A549 (cell line): Measurements from ENCODE around the gene SLC17A5. TPM values are rescaled to one million over a fixed set of nuclear protein-coding genes. Genes with fewer than 3 reads are reported as not detected.

Experiments
- ATAC-seq, 2 experiments: fragments of 200-7000 bp in 1 of 2; fragments of >200 bp in 1 of 2; cut with Nextera tagmentation in 1 of 2; cut with Tn5 transposase in 1 of 2; 3 replicates each; pipeline versions ENCODE4 v1.8.0 to v1.9.1; 2018 to 2020; ENCODE audit warnings: mild to moderate bottlenecking in 1 of 2, moderate library complexity in 1 of 2
- CTCF ChIA-PET: fragments of 300-600 bp; sonication (Branson Sonifier 250); formaldehyde crosslinking; extraction: SDS; loops from one replicate; lab custom pipeline; 2021; ENCODE audit warnings: antibody characterized with exemption, inconsistent platforms; lab: Yijun Ruan, JAX
- POLR2A ChIA-PET: fragments of 350-600 bp; formaldehyde crosslinking; extraction: SDS; loops from one replicate; lab custom pipeline; 2021; ENCODE audit warnings: antibody characterized with exemption, inconsistent platforms; lab: Yijun Ruan, JAX
- DNase-seq, 2 experiments: peaks; one replicate each; pipeline versions ENCODE4 v3.0.0 to v3.0.0-alpha.2; 2011 to 2016; ENCODE audit warnings: low read depth in 1 of 2, low spot score in 1 of 2
- FAIRE-seq: peaks from 2 replicates; lab custom pipeline; 2011; peaks lifted over from hg19 to GRCh38; lab: Jason Lieb, UNC
- H3K27ac ChIP-seq, 2 experiments: fragments of >200 bp; sonication (Bioruptor Twin); formaldehyde crosslinking; 3 replicates each; pipeline ENCODE4 v1.5.1; 2016 to 2017
- H3K4me1 ChIP-seq: fragments of >200 bp; sonication (Bioruptor Twin); formaldehyde crosslinking; 3 replicates; pipeline ENCODE4 v1.6.1; 2016
- H3K4me2 ChIP-seq: fragments of >200 bp; sonication (Bioruptor Twin); formaldehyde crosslinking; 3 replicates; pipeline ENCODE4 v1.6.1; 2016
- H3K4me3 ChIP-seq: fragments of >200 bp; sonication (Bioruptor Twin); formaldehyde crosslinking; 3 replicates; pipeline ENCODE4 v1.5.1; 2016
- H3K9me3 ChIP-seq: fragments of >200 bp; sonication (Bioruptor Twin); formaldehyde crosslinking; 3 replicates; pipeline ENCODE4 v1.6.1; 2016
- CBX8 ChIP-seq: fragments of 200-600 bp; sonication (generic); IDR thresholded peaks from 2 replicates; pipeline ENCODE4 v1.6.1; 2016
- CEBPB ChIP-seq, 2 experiments: fragments of >200 bp in 1 of 2; sonication (Bioruptor Twin) in 1 of 2; formaldehyde crosslinking in 1 of 2; IDR thresholded peaks; 2 replicates each; pipeline ENCODE4 v1.6.1; 2012 to 2016
- CHD4 ChIP-seq: fragments of 200-600 bp; sonication (generic); IDR thresholded peaks from 2 replicates; pipeline ENCODE4 v1.6.1; 2016; ENCODE audit warnings: antibody characterized with exemption, mild to moderate bottlenecking, borderline replicate concordance
- EHMT2 ChIP-seq: fragments of 200-600 bp; sonication (generic); IDR thresholded peaks from 2 replicates; pipeline ENCODE4 v1.6.1; 2016; ENCODE audit warnings: antibody characterized with exemption, low read depth, mild to moderate bottlenecking, moderate library complexity
- ELK1 ChIP-seq: fragments of 150-350 bp; IDR thresholded peaks from 2 replicates; pipeline ENCODE4 v1.6.1; 2014; ENCODE audit warnings: low read depth, mild to moderate bottlenecking, low read length
- EP300 ChIP-seq, 2 experiments: fragments of >200 bp; sonication (Bioruptor Twin); formaldehyde crosslinking; IDR thresholded peaks; 2 replicates in 1 of 2; 3 replicates in 1 of 2; pipeline ENCODE4 v1.6.1; 2016 to 2017
- ESRRA ChIP-seq: fragments of 150-350 bp; IDR thresholded peaks from 2 replicates; pipeline ENCODE4 v1.6.1; 2014; ENCODE audit warnings: mild to moderate bottlenecking, low read length, borderline replicate concordance
- FOSB ChIP-seq: fragments of 250-450 bp; sonication (Bioruptor Pico); IDR thresholded peaks from 2 replicates; pipeline ENCODE4 v1.5.0; 2020; ENCODE audit warnings: mild to moderate bottlenecking, moderate library complexity
- FOXS1 ChIP-seq: fragments of 250-450 bp; sonication (Bioruptor Pico); IDR thresholded peaks from 2 replicates; pipeline ENCODE4 v1.5.0; 2020; ENCODE audit warnings: mild to moderate bottlenecking, moderate library complexity
- HDAC2 ChIP-seq: fragments of 200-600 bp; sonication (generic); IDR thresholded peaks from 2 replicates; pipeline ENCODE4 v1.6.1; 2016
- HEYL ChIP-seq: fragments of 250-450 bp; sonication (Bioruptor Pico); IDR thresholded peaks from 2 replicates; pipeline ENCODE4 v1.8.0; 2021; ENCODE audit warnings: mild to moderate bottlenecking, moderate library complexity
- HOXB13 ChIP-seq: fragments of 250-450 bp; sonication (Bioruptor Pico); IDR thresholded peaks from 2 replicates; pipeline ENCODE4 v1.5.0; 2020; ENCODE audit warnings: low read depth, mild to moderate bottlenecking, moderate library complexity
- JUN ChIP-seq, 2 experiments: fragments of >200 bp; sonication (Bioruptor Twin); formaldehyde crosslinking; IDR thresholded peaks; 2 replicates in 1 of 2; 3 replicates in 1 of 2; pipeline ENCODE4 v1.6.1; 2016 to 2017
- KDM1A ChIP-seq: fragments of 200-600 bp; sonication (generic); IDR thresholded peaks from 2 replicates; pipeline ENCODE4 v1.6.1; 2016; ENCODE audit warnings: low read depth, mild to moderate bottlenecking
- MAZ ChIP-seq: fragments of 150-350 bp; IDR thresholded peaks from 2 replicates; pipeline ENCODE4 v1.6.1; 2014; ENCODE audit warnings: antibody characterized with exemption, low read depth, low read length, borderline replicate concordance
- NFE2L2 ChIP-seq: fragments of 150-350 bp; conservative IDR thresholded peaks from 2 replicates; pipeline ENCODE4 v1.6.1; 2014; ENCODE audit warnings: low read length
- PHF8 ChIP-seq: fragments of 200-600 bp; sonication (generic); IDR thresholded peaks from 2 replicates; pipeline ENCODE4 v1.6.1; 2016; ENCODE audit warnings: low read depth, mild to moderate bottlenecking, antibody characterized with exemption, moderate library complexity, borderline replicate concordance
- POLR2A ChIP-seq: IDR thresholded peaks from 2 replicates; pipeline ENCODE4 v1.6.1; 2012; ENCODE audit warnings: mild to moderate bottlenecking, low read length
- POLR2AphosphoS2 ChIP-seq: conservative IDR thresholded peaks from 2 replicates; pipeline ENCODE4 v1.6.1; 2012; ENCODE audit warnings: low read length, improper control_type of control experiment, inconsistent platforms
- RAD21 ChIP-seq, 2 experiments: fragments of >200 bp in 1 of 2; sonication (Bioruptor Twin) in 1 of 2; formaldehyde crosslinking in 1 of 2; IDR thresholded peaks in 1 of 2; conservative IDR thresholded peaks in 1 of 2; 2 replicates in 1 of 2; 3 replicates in 1 of 2; pipeline ENCODE4 v1.6.1; 2012 to 2018; ENCODE audit warnings: inconsistent platforms in 1 of 2
- RARB ChIP-seq: fragments of 250-450 bp; sonication (Bioruptor Pico); IDR thresholded peaks from 2 replicates; pipeline ENCODE4 v1.8.0; 2021; ENCODE audit warnings: mild to moderate bottlenecking, moderate library complexity
- RFX5 ChIP-seq: fragments of 450-650 bp; IDR thresholded peaks from 2 replicates; pipeline ENCODE4 v1.7.1; 2014; ENCODE audit warnings: antibody characterized with exemption, mild to moderate bottlenecking, moderate library complexity
- RNF2 ChIP-seq: fragments of 200-600 bp; sonication (generic); IDR thresholded peaks from 2 replicates; pipeline ENCODE4 v1.6.1; 2016; ENCODE audit warnings: low read depth, mild to moderate bottlenecking, antibody characterized with exemption, moderate library complexity, borderline replicate concordance
- SMC3 ChIP-seq: fragments of >200 bp; sonication (Bioruptor Twin); formaldehyde crosslinking; IDR thresholded peaks from 3 replicates; pipeline ENCODE4 v1.6.1; 2018; ENCODE audit warnings: inconsistent platforms
- SREBF2 ChIP-seq: fragments of 450-650 bp; IDR thresholded peaks from 2 replicates; pipeline ENCODE4 v1.6.1; 2014; ENCODE audit warnings: mild to moderate bottlenecking, moderate library complexity
- ZNF302 ChIP-seq: fragments of 250-450 bp; sonication (Bioruptor Pico); IDR thresholded peaks from 2 replicates; pipeline ENCODE4 v1.9.0; 2021; ENCODE audit warnings: inconsistent platforms, mild to moderate bottlenecking, moderate library complexity
- WGBS: methylation state at CpG from one replicate; pipeline ENCODE4 v1.1.6; 2017; ENCODE audit errors: missing lambda C conversion rate; 5-methylcytosine and 5-hydroxymethylcytosine counted together
- polyA plus RNA-seq, 4 experiments: library from polyadenylated mRNA; depleted of rRNA in 3 of 4; stranded (reverse); fragments of >200 nt; fragmentation: RNase III in 1 of 4; extraction: RNeasy Plus Mini Kit Qiagen cat#74134 plus additional on column Dnase treatment in 1 of 4; gene quantifications; 2 replicates in 3 of 4; 3 replicates in 1 of 4; pipeline ENCODE4 v1.2.3, GENCODE V29; 2011 to 2017
- TF ChIP-seq, protein P1 (sequence below): IDR thresholded peaks from 2 replicates; pipeline ENCODE4 v1.6.1; 2012; ENCODE audit warnings: low read depth, borderline replicate concordance
- TF ChIP-seq, protein P2 (sequence below): fragments of >200 bp; sonication (Bioruptor Twin); formaldehyde crosslinking; IDR thresholded peaks from 3 replicates; pipeline ENCODE4 v1.5.1; 2016
- TF ChIP-seq, protein P3 (sequence below): IDR thresholded peaks from 2 replicates; pipeline ENCODE4 v1.6.1; 2012
- TF ChIP-seq, protein P4 (sequence below): fragments of 200-600 bp; sonication (generic); IDR thresholded peaks from 2 replicates; pipeline ENCODE4 v1.6.1; 2016; ENCODE audit warnings: antibody characterized with exemption, mild to moderate bottlenecking, moderate library complexity

SLC17A5 gene
- polyA plus RNA-seq, 2 of the 4 experiments (the other 2 are of a cell fraction): 10.0 to 10.6 TPM

GRCh38 chr6:73612611-73613010, 41.2 kb downstream of the SLC17A5 start:
- CTCF ChIA-PET: interaction anchor here (0.7 to 5.3 kb wide), 6 partner anchors 26 to 1598 kb away, joined by 3 to 40 read pairs (median 4); partner anchors contain the start of gene EEF1A1

DNA sequence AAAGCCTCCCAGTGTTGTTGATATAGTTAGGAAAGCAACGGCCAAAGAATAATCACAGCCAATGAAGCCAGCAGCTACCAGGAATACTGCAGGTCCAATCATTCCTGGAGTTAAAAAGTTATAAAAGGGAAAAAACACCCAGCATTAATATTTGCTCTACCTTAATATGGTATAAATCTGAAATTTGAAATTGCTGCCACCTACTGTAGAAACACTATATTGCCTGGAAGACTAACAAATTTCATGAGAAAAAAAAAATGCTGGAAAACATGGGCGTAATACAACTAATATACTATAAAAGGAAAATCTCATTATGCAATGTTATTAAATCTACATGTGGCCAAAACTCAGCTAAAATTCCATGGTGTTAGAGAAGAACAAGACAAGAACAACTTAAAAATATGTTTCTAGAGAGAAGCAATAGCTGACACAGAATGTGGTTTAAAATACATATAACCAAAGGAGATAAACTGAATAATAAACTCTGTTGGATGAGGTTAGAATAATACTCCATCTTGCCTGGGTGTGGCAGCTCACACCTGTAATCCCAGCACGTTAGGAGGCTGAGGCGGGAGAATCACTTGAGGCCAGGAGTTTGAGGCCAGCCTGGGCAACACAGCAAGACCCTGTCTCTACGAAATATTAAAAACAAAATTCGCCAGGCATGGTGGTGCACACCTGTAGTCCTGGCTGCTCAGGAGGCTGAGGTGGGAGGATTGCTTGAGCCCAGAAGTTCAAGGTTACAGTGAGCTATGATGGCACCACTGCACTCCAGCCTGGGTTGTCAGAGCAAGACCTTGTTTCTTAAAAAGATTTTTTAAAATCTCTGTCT, 43.1 kb downstream of the SLC17A5 start:
- 41% methylated on average over 6 of the region's 6 CpGs for WGBS
- no peak for FAIRE-seq
- POLR2A ChIA-PET: interaction anchor here (0.8 to 3.2 kb wide), 3 partner anchors 91 to 97 kb away, joined by 4 to 15 read pairs (median 4); no protein-coding TSS in a partner anchor

More at GRCh38 chr6:73612611-73613010, 41.2 kb downstream of the SLC17A5 start:
- H3K4me2 ChIP-seq: no peak overlapping the region
- POLR2A ChIA-PET: interaction anchor here (1.2 to 3.2 kb wide), 2 partner anchors 91 to 99 kb away, joined by 4 to 15 read pairs; partner anchors contain the start of gene EEF1A1
- TF ChIP-seq NFE2L2: no peak
- no peak for TF ChIP-seq ZNF302 (CRISPR knock-in tag)
- TF ChIP-seq SMC3: no peak
- no peak for TF ChIP-seq RFX5
- TF ChIP-seq CBX8: no peak
- no peak for TF ChIP-seq HDAC2
- TF ChIP-seq POLR2AphosphoS2: no peak
- no peak for TF ChIP-seq PHF8
- TF ChIP-seq MAZ: no peak
- no peak for TF ChIP-seq POLR2A
- no peak for TF ChIP-seq HOXB13 (CRISPR knock-in tag)
- TF ChIP-seq JUN (IDR thresholded peaks at IDR 0.05): no peak
- TF ChIP-seq RARB: no peak
- TF ChIP-seq FOSB (CRISPR knock-in tag): no peak
- no peak for TF ChIP-seq EP300 (IDR thresholded peaks at IDR 0.05)
- TF ChIP-seq KDM1A: no peak
- TF ChIP-seq, protein P1, sequence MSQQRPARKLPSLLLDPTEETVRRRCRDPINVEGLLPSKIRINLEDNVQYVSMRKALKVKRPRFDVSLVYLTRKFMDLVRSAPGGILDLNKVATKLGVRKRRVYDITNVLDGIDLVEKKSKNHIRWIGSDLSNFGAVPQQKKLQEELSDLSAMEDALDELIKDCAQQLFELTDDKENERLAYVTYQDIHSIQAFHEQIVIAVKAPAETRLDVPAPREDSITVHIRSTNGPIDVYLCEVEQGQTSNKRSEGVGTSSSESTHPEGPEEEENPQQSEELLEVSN: no peak
- no peak for TF ChIP-seq RNF2
- TF ChIP-seq SREBF2: no peak
- TF ChIP-seq FOXS1 (CRISPR knock-in tag): no peak
- TF ChIP-seq, all 56 proteins: peak for 0
- WGBS: 78% methylated on average over 3 of the region's 3 CpGs
- Histone ChIP-seq H3K4me1 (0 out of 3 replicates have a peak, but pooled peaks cover 14% of the 10 kb centered on the region), H3K9me3 (no peaks in the 10 kb centered on the region), H3K27ac (no peak overlapping the region), H3K4me3 (no peak overlapping the region)
- no peak for ATAC-seq
- no peak for DNase-seq
- no peak for FAIRE-seq

More for the DNA sequence above, 43.1 kb downstream of the SLC17A5 start:
- ATAC-seq: peak in 1 of 2 experiments; percentile 73; a peak in 3 of 6 replicates
- peak overlapping the region; percentile 57 to 67; a peak in 5 of 6 replicates for H3K27ac ChIP-seq
- TF ChIP-seq, protein P1: no peak
- TF ChIP-seq EHMT2 (no peak), CHD4 (no peak), ELK1 (no peak), SREBF2 (no peak), CEBPB (IDR thresholded peaks at IDR 0.05) (no peak), RAD21 (conservative IDR thresholded peaks at IDR 0.05 in 1 of 2, IDR thresholded peaks at IDR 0.05 in 1 of 2) (peak; percentile 70 to 77), FOXS1 (CRISPR knock-in tag) (no peak), HEYL (CRISPR knock-in tag) (no peak), ESRRA (no peak), PHF8 (no peak), SMC3 (peak; percentile 72)
- TF ChIP-seq, protein P2, sequence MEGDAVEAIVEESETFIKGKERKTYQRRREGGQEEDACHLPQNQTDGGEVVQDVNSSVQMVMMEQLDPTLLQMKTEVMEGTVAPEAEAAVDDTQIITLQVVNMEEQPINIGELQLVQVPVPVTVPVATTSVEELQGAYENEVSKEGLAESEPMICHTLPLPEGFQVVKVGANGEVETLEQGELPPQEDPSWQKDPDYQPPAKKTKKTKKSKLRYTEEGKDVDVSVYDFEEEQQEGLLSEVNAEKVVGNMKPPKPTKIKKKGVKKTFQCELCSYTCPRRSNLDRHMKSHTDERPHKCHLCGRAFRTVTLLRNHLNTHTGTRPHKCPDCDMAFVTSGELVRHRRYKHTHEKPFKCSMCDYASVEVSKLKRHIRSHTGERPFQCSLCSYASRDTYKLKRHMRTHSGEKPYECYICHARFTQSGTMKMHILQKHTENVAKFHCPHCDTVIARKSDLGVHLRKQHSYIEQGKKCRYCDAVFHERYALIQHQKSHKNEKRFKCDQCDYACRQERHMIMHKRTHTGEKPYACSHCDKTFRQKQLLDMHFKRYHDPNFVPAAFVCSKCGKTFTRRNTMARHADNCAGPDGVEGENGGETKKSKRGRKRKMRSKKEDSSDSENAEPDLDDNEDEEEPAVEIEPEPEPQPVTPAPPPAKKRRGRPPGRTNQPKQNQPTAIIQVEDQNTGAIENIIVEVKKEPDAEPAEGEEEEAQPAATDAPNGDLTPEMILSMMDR: peak; percentile 60
- TF ChIP-seq, protein P3, sequence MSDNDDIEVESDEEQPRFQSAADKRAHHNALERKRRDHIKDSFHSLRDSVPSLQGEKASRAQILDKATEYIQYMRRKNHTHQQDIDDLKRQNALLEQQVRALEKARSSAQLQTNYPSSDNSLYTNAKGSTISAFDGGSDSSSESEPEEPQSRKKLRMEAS: no peak
- TF ChIP-seq, protein P4, sequence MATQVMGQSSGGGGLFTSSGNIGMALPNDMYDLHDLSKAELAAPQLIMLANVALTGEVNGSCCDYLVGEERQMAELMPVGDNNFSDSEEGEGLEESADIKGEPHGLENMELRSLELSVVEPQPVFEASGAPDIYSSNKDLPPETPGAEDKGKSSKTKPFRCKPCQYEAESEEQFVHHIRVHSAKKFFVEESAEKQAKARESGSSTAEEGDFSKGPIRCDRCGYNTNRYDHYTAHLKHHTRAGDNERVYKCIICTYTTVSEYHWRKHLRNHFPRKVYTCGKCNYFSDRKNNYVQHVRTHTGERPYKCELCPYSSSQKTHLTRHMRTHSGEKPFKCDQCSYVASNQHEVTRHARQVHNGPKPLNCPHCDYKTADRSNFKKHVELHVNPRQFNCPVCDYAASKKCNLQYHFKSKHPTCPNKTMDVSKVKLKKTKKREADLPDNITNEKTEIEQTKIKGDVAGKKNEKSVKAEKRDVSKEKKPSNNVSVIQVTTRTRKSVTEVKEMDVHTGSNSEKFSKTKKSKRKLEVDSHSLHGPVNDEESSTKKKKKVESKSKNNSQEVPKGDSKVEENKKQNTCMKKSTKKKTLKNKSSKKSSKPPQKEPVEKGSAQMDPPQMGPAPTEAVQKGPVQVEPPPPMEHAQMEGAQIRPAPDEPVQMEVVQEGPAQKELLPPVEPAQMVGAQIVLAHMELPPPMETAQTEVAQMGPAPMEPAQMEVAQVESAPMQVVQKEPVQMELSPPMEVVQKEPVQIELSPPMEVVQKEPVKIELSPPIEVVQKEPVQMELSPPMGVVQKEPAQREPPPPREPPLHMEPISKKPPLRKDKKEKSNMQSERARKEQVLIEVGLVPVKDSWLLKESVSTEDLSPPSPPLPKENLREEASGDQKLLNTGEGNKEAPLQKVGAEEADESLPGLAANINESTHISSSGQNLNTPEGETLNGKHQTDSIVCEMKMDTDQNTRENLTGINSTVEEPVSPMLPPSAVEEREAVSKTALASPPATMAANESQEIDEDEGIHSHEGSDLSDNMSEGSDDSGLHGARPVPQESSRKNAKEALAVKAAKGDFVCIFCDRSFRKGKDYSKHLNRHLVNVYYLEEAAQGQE: no peak
- H3K4me2 ChIP-seq: peak overlapping the region; percentile 40; the same call in 2 of the 3 replicates
- H3K4me3 ChIP-seq: no peak overlapping the region
- peak in 1 of 2 experiments; percentile 38 for DNase-seq
- H3K4me1 ChIP-seq: 0 out of 3 replicates have a peak, but pooled peaks cover 14% of the 10 kb centered on the region
- CTCF ChIA-PET: interaction anchor here (0.6 to 5.3 kb wide), 34 partner anchors 10 to 199 kb away, joined by 3 to 40 read pairs (median 4); partner anchors contain the start of gene EEF1A1
- H3K9me3 ChIP-seq: no peaks in the 10 kb centered on the region
